ENCODE measurements around the gene TMEM245. TPM values are rescaled to one million over a fixed set of nuclear protein-coding genes. Genes with fewer than 3 reads are reported as not detected.

The TMEM245 gene
- total RNA-seq, 2 experiments from 2014 or later, result 22.6 to 24.4 TPM

DNA sequence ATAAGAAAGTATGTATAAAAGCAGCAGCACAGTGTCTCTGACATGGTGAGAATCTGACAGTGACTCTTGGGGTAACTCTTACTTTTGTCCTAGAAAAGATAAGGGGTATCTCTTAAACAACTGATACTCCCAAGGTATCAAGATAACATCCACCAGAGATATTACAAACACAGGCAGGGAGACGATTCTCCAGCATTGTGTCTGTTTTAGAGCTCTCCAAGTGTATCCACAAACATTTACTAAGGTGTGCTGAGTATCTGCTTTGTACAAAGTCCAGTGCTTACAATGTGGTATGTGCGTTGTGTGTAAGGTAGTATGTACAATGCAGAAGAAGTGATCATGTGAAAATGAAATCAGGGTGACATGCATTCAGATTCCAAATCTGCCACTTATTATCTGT, 4.4 kb upstream of the TMEM245 start:
- intact Hi-C loops (cut with DNase I, micrococcal nuclease), result loop anchor here in 1 of 2 experiments (10.0 kb wide), 1 partner anchor 1839 kb away; the partner anchor contains the start of gene RAD23B
- Mint-ChIP-seq H3K27ac (no peak overlapping the region), H3K4me1 (ENCODE audit: low read depth) (peaks cover 7% of the 10 kb centered on the region), H3K4me3 (no peak overlapping the region), H3K9me3 (no peaks in the 10 kb centered on the region), H3K36me3 (ENCODE audit: low read depth) (no peaks in the 10 kb centered on the region), H3K27me3 (no peaks in the 10 kb centered on the region)
- H3K27me3 ChIP-seq (ENCODE audit: control insufficient read depth in 1 of 2, insufficient read depth in 2 of 2, low read length in 2 of 2), result no peaks in the 10 kb centered on the region
- no peaks in the 10 kb centered on the region for H3K9me3 ChIP-seq (ENCODE audit: control insufficient read depth in 1 of 2, insufficient read depth in 1 of 2, low read length in 2 of 2)
- no peak overlapping the region for H3K4me3 ChIP-seq (ENCODE audit: low read length)
- H3K27ac ChIP-seq (ENCODE audit: low read depth in 1 of 2, low read length in 2 of 2), result no peak overlapping the region
- H3K36me3 ChIP-seq (ENCODE audit: insufficient read depth, low read length), result no peaks in the 10 kb centered on the region
- no peak for TF ChIP-seq CTCF (IDR thresholded peaks at IDR 0.05)
- POLR2A ChIA-PET, result no interaction called here
- H3K4me1 ChIP-seq (ENCODE audit: insufficient read depth, low read length), result peaks cover 8% of the 10 kb centered on the region
- ATAC-seq (ENCODE audit: poor library complexity) (no peak), DNase-seq (no peak)
- CTCF ChIA-PET, result no interaction called here

GRCh38 chr9:109122726-109123621, 3.2 kb upstream of the TMEM245 start:
- no peak for TF ChIP-seq CTCF (IDR thresholded peaks at IDR 0.05)
- ChIA-PET POLR2A (no interaction called here), CTCF (no interaction called here)
- intact Hi-C loops (cut with DNase I, micrococcal nuclease), result loop anchor here in 1 of 2 experiments (10.0 kb wide), 1 partner anchor 1838 kb away; the partner anchor contains the start of gene RAD23B
- no peaks in the 10 kb centered on the region for H3K36me3 ChIP-seq (ENCODE audit: insufficient read depth, low read length)
- Mint-ChIP-seq H3K27me3 (no peaks in the 10 kb centered on the region), H3K27ac (no peak overlapping the region), H3K36me3 (ENCODE audit: low read depth) (peaks cover 9% of the 10 kb centered on the region), H3K4me3 (no peak overlapping the region), H3K9me3 (no peaks in the 10 kb centered on the region), H3K4me1 (ENCODE audit: low read depth) (peaks cover 17% of the 10 kb centered on the region)
- no peak overlapping the region for H3K4me3 ChIP-seq (ENCODE audit: low read length)
- DNase-seq, result no peak
- no peaks in the 10 kb centered on the region for H3K27me3 ChIP-seq (ENCODE audit: control insufficient read depth in 1 of 2, insufficient read depth in 2 of 2, low read length in 2 of 2)
- peaks cover 18% of the 10 kb centered on the region for H3K4me1 ChIP-seq (ENCODE audit: insufficient read depth, low read length)
- no peaks in the 10 kb centered on the region for H3K9me3 ChIP-seq (ENCODE audit: control insufficient read depth in 1 of 2, insufficient read depth in 1 of 2, low read length in 2 of 2)
- no peak for ATAC-seq (ENCODE audit: poor library complexity)
- H3K27ac ChIP-seq (ENCODE audit: low read depth in 1 of 2, low read length in 2 of 2), result no peak overlapping the region

DNA sequence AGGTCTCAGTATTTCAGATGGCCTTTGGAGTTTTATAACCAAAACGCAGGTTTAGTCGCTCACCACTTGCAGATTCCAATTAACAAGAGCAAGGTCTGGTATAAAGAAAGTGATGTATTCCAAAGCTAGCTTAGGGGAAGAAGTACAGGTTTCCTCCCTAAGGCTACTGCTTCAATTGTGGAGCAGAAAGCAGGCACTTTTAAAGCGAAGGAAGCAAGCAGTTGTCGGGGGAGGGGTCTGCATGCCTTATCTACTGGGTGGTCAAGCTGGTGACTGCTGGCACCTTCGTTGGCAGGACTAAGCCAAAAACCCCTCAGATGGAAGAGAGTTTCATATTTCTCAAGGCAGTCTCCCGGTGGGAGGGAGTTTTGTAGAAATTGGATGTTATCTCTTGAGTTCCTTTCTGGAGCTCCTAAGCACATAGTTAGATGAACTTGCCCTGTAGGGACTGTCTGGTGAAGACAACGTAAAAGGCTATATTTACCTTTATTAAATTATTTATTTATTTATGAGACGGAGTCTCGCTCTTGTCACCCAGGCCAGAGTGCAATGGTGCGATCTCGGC, 1.6 kb upstream of the TMEM245 start:
- no peak overlapping the region for H3K4me3 ChIP-seq (ENCODE audit: low read length)
- Mint-ChIP-seq H3K27ac (no peak overlapping the region), H3K36me3 (ENCODE audit: low read depth) (peaks cover 17% of the 10 kb centered on the region), H3K9me3 (no peaks in the 10 kb centered on the region), H3K27me3 (no peaks in the 10 kb centered on the region), H3K4me3 (no peak overlapping the region), H3K4me1 (ENCODE audit: low read depth) (peaks cover 26% of the 10 kb centered on the region)
- no peak for ATAC-seq (ENCODE audit: poor library complexity)
- no peak for DNase-seq
- H3K27me3 ChIP-seq (ENCODE audit: control insufficient read depth in 1 of 2, insufficient read depth in 2 of 2, low read length in 2 of 2), result no peaks in the 10 kb centered on the region
- H3K36me3 ChIP-seq (ENCODE audit: insufficient read depth, low read length), result no peaks in the 10 kb centered on the region
- TF ChIP-seq CTCF (IDR thresholded peaks at IDR 0.05), result no peak
- CTCF ChIA-PET, result no interaction called here
- peaks cover 34% of the 10 kb centered on the region for H3K4me1 ChIP-seq (ENCODE audit: insufficient read depth, low read length)
- H3K27ac ChIP-seq (ENCODE audit: low read depth in 1 of 2, low read length in 2 of 2), result no peak overlapping the region
- H3K9me3 ChIP-seq (ENCODE audit: control insufficient read depth in 1 of 2, insufficient read depth in 1 of 2, low read length in 2 of 2), result no peaks in the 10 kb centered on the region
- POLR2A ChIA-PET, result interaction anchor here (3.4 kb wide), 1 partner anchor 14 kb away, joined by 10 read pairs; no protein-coding TSS in a partner anchor
- intact Hi-C loops (cut with DNase I, micrococcal nuclease), result loop anchor here in 1 of 2 experiments (2.0 to 10.0 kb wide), 2 partner anchors 109 to 1837 kb away; partner anchors contain the start of genes CTNNAL1 and RAD23B
